ENCODE measurements around the gene LCLAT1.

The LCLAT1 gene

GRCh38 chr2:30615926-30616325 is 168.9 kb downstream of the LCLAT1 start:
- H3K9ac ChIP-seq (ENCODE audit: low read length): no peak overlapping the region
- no peaks in the 10 kb centered on the region for H4K20me1 ChIP-seq (ENCODE audit: insufficient read depth, low read length)
- no peaks in the 10 kb centered on the region for H3K4me1 ChIP-seq (ENCODE audit: low read length)
- no peaks in the 10 kb centered on the region for H3K36me3 ChIP-seq (replicated peaks; ENCODE audit: low read depth, low read length)
- H3K27ac ChIP-seq (ENCODE audit: low read length): no peak overlapping the region
- H3K79me2 ChIP-seq (ENCODE audit: low read length): no peaks in the 10 kb centered on the region
- TF ChIP-seq CTCF (IDR thresholded peaks at IDR 0.05; ENCODE audit: low read depth, low read length): no peak
- no peak for TF ChIP-seq EZH2phosphoT487 (IDR thresholded peaks at IDR 0.05; ENCODE audit: low read depth)
- H3K9me3 ChIP-seq (ENCODE audit: insufficient read depth, low read length): no peaks in the 10 kb centered on the region
- no peak overlapping the region for H3K4me2 ChIP-seq (ENCODE audit: low read length)
- no peak overlapping the region for H3K4me3 ChIP-seq (ENCODE audit: low read length)
- H3K27me3 ChIP-seq (ENCODE audit: low read depth, low read length): no peaks in the 10 kb centered on the region
- no peak overlapping the region for H2AFZ ChIP-seq (ENCODE audit: low read depth, low read length)

GRCh38 chr2:30620102-30620501 is 173.1 kb downstream of the LCLAT1 start:
- Histone ChIP-seq H3K36me3 (replicated peaks; ENCODE audit: low read depth, low read length) (no peaks in the 10 kb centered on the region), H3K4me3 (ENCODE audit: low read length) (no peak overlapping the region), H3K27me3 (ENCODE audit: low read depth, low read length) (no peaks in the 10 kb centered on the region), H3K4me1 (ENCODE audit: low read length) (peaks cover 3% of the 10 kb centered on the region; the same call in 1 of the 2 replicates), H3K79me2 (ENCODE audit: low read length) (no peaks in the 10 kb centered on the region), H2AFZ (ENCODE audit: low read depth, low read length) (no peak overlapping the region), H3K9me3 (ENCODE audit: insufficient read depth, low read length) (no peaks in the 10 kb centered on the region), H4K20me1 (ENCODE audit: insufficient read depth, low read length) (no peaks in the 10 kb centered on the region), H3K27ac (ENCODE audit: low read length) (no peak overlapping the region), H3K9ac (ENCODE audit: low read length) (no peak overlapping the region), H3K4me2 (ENCODE audit: low read length) (no peak overlapping the region)
- TF ChIP-seq EZH2phosphoT487 (IDR thresholded peaks at IDR 0.05; ENCODE audit: low read depth) (no peak), CTCF (IDR thresholded peaks at IDR 0.05; ENCODE audit: low read depth, low read length) (no peak)

- Histone ChIP-seq H2AFZ (ENCODE audit: low read depth, low read length) (no peak overlapping the region), H3K9ac (ENCODE audit: low read length) (no peak overlapping the region), H3K36me3 (replicated peaks; ENCODE audit: low read depth, low read length) (no peaks in the 10 kb centered on the region), H3K9me3 (ENCODE audit: insufficient read depth, low read length) (no peaks in the 10 kb centered on the region), H3K27ac (ENCODE audit: low read length) (no peak overlapping the region), H3K4me2 (ENCODE audit: low read length) (no peak overlapping the region), H3K4me3 (ENCODE audit: low read length) (no peak overlapping the region), H4K20me1 (ENCODE audit: insufficient read depth, low read length) (no peaks in the 10 kb centered on the region), H3K27me3 (ENCODE audit: low read depth, low read length) (no peaks in the 10 kb centered on the region), H3K79me2 (ENCODE audit: low read length) (no peaks in the 10 kb centered on the region), H3K4me1 (ENCODE audit: low read length) (peaks cover 20% of the 10 kb centered on the region)
- TF ChIP-seq EZH2phosphoT487 (IDR thresholded peaks at IDR 0.05; ENCODE audit: low read depth): no peak
- no peak for TF ChIP-seq CTCF (IDR thresholded peaks at IDR 0.05; ENCODE audit: low read depth, low read length)
Measured at GRCh38 chr2:30621836-30622235, 174.8 kb downstream of the LCLAT1 start.

GRCh38 chr2:30622452-30622851 is 175.4 kb downstream of the LCLAT1 start:
- TF ChIP-seq CTCF (IDR thresholded peaks at IDR 0.05; ENCODE audit: low read depth, low read length): no peak
- no peak for TF ChIP-seq EZH2phosphoT487 (IDR thresholded peaks at IDR 0.05; ENCODE audit: low read depth)
- H3K27me3 ChIP-seq (ENCODE audit: low read depth, low read length): no peaks in the 10 kb centered on the region

More at GRCh38 chr2:30622452-30622851, 175.4 kb downstream of the LCLAT1 start:
- Histone ChIP-seq H3K4me1 (ENCODE audit: low read length) (peaks cover 26% of the 10 kb centered on the region), H3K4me2 (ENCODE audit: low read length) (no peak overlapping the region), H3K36me3 (replicated peaks; ENCODE audit: low read depth, low read length) (no peaks in the 10 kb centered on the region), H3K9me3 (ENCODE audit: insufficient read depth, low read length) (no peaks in the 10 kb centered on the region), H3K9ac (ENCODE audit: low read length) (no peak overlapping the region), H3K79me2 (ENCODE audit: low read length) (no peaks in the 10 kb centered on the region), H3K4me3 (ENCODE audit: low read length) (no peak overlapping the region), H3K27ac (ENCODE audit: low read length) (no peak overlapping the region), H2AFZ (ENCODE audit: low read depth, low read length) (no peak overlapping the region), H4K20me1 (ENCODE audit: insufficient read depth, low read length) (no peaks in the 10 kb centered on the region)

Data from OCI-LY3 (cell line).